Thoracic aorta (tissue), 2 donors: Measurements from ENCODE around the gene KIR3DL1. TPM values are rescaled to one million over a fixed set of nuclear protein-coding genes. Genes with fewer than 3 reads are reported as not detected.
"Not testable (repeated sequence)": the region's sequence is repeated elsewhere in the genome, so short reads cannot be mapped to it uniquely, and the experiment has no call there.

Experiments
- ATAC-seq: fragments of 150-250 bp; one replicate; pipeline ENCODE4 v1.8.0; 2017; ENCODE audit warnings: low read depth; ENCODE audit not compliant: insufficient number of reproducible peaks, low FRiP score
- DNase-seq: peaks from one replicate; pipeline ENCODE4 v3.0.0-alpha.2; 2020; ENCODE audit warnings: low spot score
- H3K27ac ChIP-seq, 2 donors: fragments of 200-600 bp; sonication (generic); 1 replicate in 1 of 2; 2 replicates in 1 of 2; pipeline ENCODE4 v1.5.1; 2016; ENCODE audit warnings: mild to moderate bottlenecking in 2 of 2, moderate library complexity in 2 of 2
- H3K27me3 ChIP-seq: fragments of 200-600 bp; sonication (generic); replicated peaks from 2 replicates; pipeline ENCODE4 v1.6.0; 2016; ENCODE audit warnings: mild to moderate bottlenecking; ENCODE audit not compliant: insufficient read depth
- H3K36me3 ChIP-seq: fragments of 200-600 bp; sonication (generic); one replicate; pipeline ENCODE4 v1.5.1; 2016
- H3K4me1 ChIP-seq, 2 donors: fragments of 200-600 bp; sonication (generic); 1 replicate in 1 of 2; 2 replicates in 1 of 2; pipeline versions ENCODE4 v1.5.1 to v1.6.0; 2016; ENCODE audit warnings: low read depth in 2 of 2, mild to moderate bottlenecking in 1 of 2; ENCODE audit not compliant: control insufficient read depth in 1 of 2
- H3K4me3 ChIP-seq: fragments of 200-600 bp; sonication (generic); 2 replicates; pipeline ENCODE4 v1.5.1; 2016; ENCODE audit warnings: mild to moderate bottlenecking
- H3K9me3 ChIP-seq: fragments of 200-600 bp; sonication (generic); 2 replicates; pipeline ENCODE4 v1.5.1; 2016
- CTCF ChIP-seq: fragments of 200-600 bp; sonication (generic); IDR thresholded peaks from one replicate; pipeline ENCODE4 v1.5.1; 2019; ENCODE audit warnings: antibody characterized with exemption
- total RNA-seq, 2 donors: library from RNA; depleted of rRNA; stranded (reverse); fragments of >200 nt; gene quantifications; one replicate each; pipeline versions ENCODE4 v1.1.0 to v1.2.3, GENCODE V29; 2016

KIR3DL1 gene
- total RNA-seq, 2 donors from 2014 or later: not detected

- H3K27me3 ChIP-seq: no peaks in the 10 kb centered on the region
- H3K4me3 ChIP-seq: no peak overlapping the region
- no peaks in the 10 kb centered on the region for H3K4me1 ChIP-seq
- DNase-seq (no peak), ATAC-seq (no peak)
- H3K27ac ChIP-seq: no peak overlapping the region
- TF ChIP-seq CTCF: no peak
- H3K9me3 ChIP-seq: no peaks in the 10 kb centered on the region
- no peaks in the 10 kb centered on the region for H3K36me3 ChIP-seq
Measured at GRCh38 chr19:54850930-54851329, 34.7 kb downstream of the KIR3DL1 start.

GRCh38 chr19:54851353-54851752 lies 35.1 kb downstream of the KIR3DL1 start:
- DNase-seq (no peak), ATAC-seq (no peak)
- H3K36me3 ChIP-seq: no peaks in the 10 kb centered on the region
- TF ChIP-seq CTCF: no peak
- H3K4me3 ChIP-seq: no peak overlapping the region
- no peak overlapping the region for H3K27ac ChIP-seq
- no peaks in the 10 kb centered on the region for H3K4me1 ChIP-seq
- H3K27me3 ChIP-seq: no peaks in the 10 kb centered on the region
- no peaks in the 10 kb centered on the region for H3K9me3 ChIP-seq

- DNase-seq, H3K4me1 ChIP-seq, H3K4me3 ChIP-seq, H3K27ac ChIP-seq, ATAC-seq, H3K9me3 ChIP-seq, H3K36me3 ChIP-seq, H3K27me3 ChIP-seq: not testable (repeated sequence)
Measured at GRCh38 chr19:54855241-54855640, 39.0 kb downstream of the KIR3DL1 start.

- H3K27me3 ChIP-seq, H3K4me1 ChIP-seq, H3K9me3 ChIP-seq, H3K4me3 ChIP-seq, H3K27ac ChIP-seq, ATAC-seq, DNase-seq, H3K36me3 ChIP-seq: not testable (repeated sequence)
Measured at GRCh38 chr19:54858476-54858875, 42.2 kb downstream of the KIR3DL1 start.

- not testable (repeated sequence) for H3K36me3 ChIP-seq, ATAC-seq
Measured at GRCh38 chr19:54859421-54859820, 43.2 kb downstream of the KIR3DL1 start.

GRCh38 chr19:54863459-54863858 lies 47.2 kb downstream of the KIR3DL1 start:
- H3K36me3 ChIP-seq, H3K27ac ChIP-seq, DNase-seq, H3K27me3 ChIP-seq, H3K4me3 ChIP-seq, H3K9me3 ChIP-seq, ATAC-seq, H3K4me1 ChIP-seq: not testable (repeated sequence)

More at GRCh38 chr19:54859421-54859820, 43.2 kb downstream of the KIR3DL1 start:
- not testable (repeated sequence) for H3K9me3 ChIP-seq, H3K4me1 ChIP-seq, H3K4me3 ChIP-seq, H3K27ac ChIP-seq, H3K27me3 ChIP-seq, DNase-seq

- no peak overlapping the region for H3K4me3 ChIP-seq
- no peak overlapping the region for H3K27ac ChIP-seq
- no peak for TF ChIP-seq CTCF
- no peaks in the 10 kb centered on the region for H3K9me3 ChIP-seq
- no peaks in the 10 kb centered on the region for H3K4me1 ChIP-seq
- DNase-seq (no peak), ATAC-seq (no peak)
- no peaks in the 10 kb centered on the region for H3K27me3 ChIP-seq
- H3K36me3 ChIP-seq: no peaks in the 10 kb centered on the region
Measured at GRCh38 chr19:54871696-54872095, 55.4 kb downstream of the KIR3DL1 start.
